ENCODE results near the gene SLC19A1. TPM values are rescaled to one million over a fixed set of nuclear protein-coding genes. Genes with fewer than 3 reads are reported as not detected.

The SLC19A1 gene
- total and polyA plus RNA-seq, 4 donors: 8.4 to 28.0 (median 13.0) TPM

- peaks cover 0 to 24% (median 12%) of the 10 kb centered on the region in 4 donors for H3K36me3 ChIP-seq (ENCODE audit: control insufficient read depth in 4 of 4, insufficient read depth in 3 of 4, low read depth in 1 of 4, low read length in 3 of 4)
- no peak for TF ChIP-seq FOXA2 (IDR thresholded peaks at IDR 0.05)
- H3K27ac ChIP-seq (ENCODE audit: low read depth in 1 of 2, low read length in 2 of 2): no peak overlapping the region
- H3K4me1 ChIP-seq (ENCODE audit: control insufficient read depth in 4 of 4, insufficient read depth in 4 of 4, low read length in 3 of 4): peaks cover 5 to 33% (median 23%) of the 10 kb centered on the region in 4 donors
- no peaks in the 10 kb centered on the region for H3K9me3 ChIP-seq (ENCODE audit: control insufficient read depth in 4 of 4, low read length in 3 of 4)
- 87% methylated on average over 22 of the region's 22 CpGs for WGBS
- H3K27me3 ChIP-seq (ENCODE audit: control insufficient read depth in 4 of 4, insufficient read depth in 4 of 4, low read length in 3 of 4): no peaks in the 10 kb centered on the region
- no peak overlapping the region for H3K9ac ChIP-seq (ENCODE audit: low read depth in 1 of 2, low read length in 2 of 2)
- DNase-seq (ENCODE audit: low spot score): no peak
- no peak overlapping the region for H3K4me3 ChIP-seq (ENCODE audit: low read depth in 1 of 3, low read length in 3 of 3)
Measured at GRCh38 chr21:45506241-45506817, 35.9 kb downstream of the SLC19A1 start.

- TF ChIP-seq NR2F2 (IDR thresholded peaks at IDR 0.05) (no peak), REST (IDR thresholded peaks at IDR 0.05) (no peak), GABPA (IDR thresholded peaks at IDR 0.05 in 1 of 2, conservative IDR thresholded peaks at IDR 0.05 in 1 of 2) (no peak), TAF1 (conservative IDR thresholded peaks at IDR 0.05) (no peak), YY1 (IDR thresholded peaks at IDR 0.05) (no peak), HNF4G (IDR thresholded peaks at IDR 0.05) (no peak), FOXA2 (IDR thresholded peaks at IDR 0.05) (no peak), SP1 (IDR thresholded peaks at IDR 0.05) (no peak), HNF4A (conservative IDR thresholded peaks at IDR 0.05) (no peak), JUND (IDR thresholded peaks at IDR 0.05) (no peak), MAX (IDR thresholded peaks at IDR 0.05) (no peak), FOXA1 (IDR thresholded peaks at IDR 0.05) (no peak), EGR1 (IDR thresholded peaks at IDR 0.05; ENCODE audit: low read depth in 2 of 2) (no peak), ATF3 (IDR thresholded peaks at IDR 0.05) (no peak), RAD21 (IDR thresholded peaks at IDR 0.05) (no peak), RXRA (IDR thresholded peaks at IDR 0.05) (no peak), CTCF (IDR thresholded peaks at IDR 0.05; ENCODE audit: low read depth, low read length, missing input control) (no peak), ZBTB33 (IDR thresholded peaks at IDR 0.05) (no peak)
- H3K4me3 ChIP-seq (ENCODE audit: low read depth in 1 of 3, low read length in 3 of 3): no peak overlapping the region
- H3K27ac ChIP-seq (ENCODE audit: low read depth in 1 of 2, low read length in 2 of 2): no peak overlapping the region
- no peak overlapping the region for H3K9ac ChIP-seq (ENCODE audit: low read depth in 1 of 2, low read length in 2 of 2)
- WGBS: 75% methylated on average over 33 of the region's 33 CpGs
- H3K9me3 ChIP-seq (ENCODE audit: control insufficient read depth in 4 of 4, low read length in 3 of 4): no peaks in the 10 kb centered on the region
- H3K4me1 ChIP-seq (ENCODE audit: control insufficient read depth in 4 of 4, insufficient read depth in 4 of 4, low read length in 3 of 4): peaks cover 5 to 33% (median 23%) of the 10 kb centered on the region in 4 donors
- H3K27me3 ChIP-seq (ENCODE audit: control insufficient read depth in 4 of 4, insufficient read depth in 4 of 4, low read length in 3 of 4): no peaks in the 10 kb centered on the region
- DNase-seq (ENCODE audit: low spot score): no peak
- peaks cover 0 to 24% (median 10%) of the 10 kb centered on the region in 4 donors for H3K36me3 ChIP-seq (ENCODE audit: control insufficient read depth in 4 of 4, insufficient read depth in 3 of 4, low read depth in 1 of 4, low read length in 3 of 4)
Measured at GRCh38 chr21:45505416-45506021, 36.7 kb downstream of the SLC19A1 start.
